Gastroesophageal sphincter (tissue), 4 donors: Measurements from ENCODE around the gene ZNF839. TPM values are rescaled to one million over a fixed set of nuclear protein-coding genes. Genes with fewer than 3 reads are reported as not detected.

Experiments
- ATAC-seq: fragments of 150-250 bp; one replicate; pipeline ENCODE4 v1.9.1; 2016; ENCODE audit warnings: mild to moderate bottlenecking, moderate library complexity
- H3K27ac ChIP-seq, 4 donors: fragments of 200-600 bp; sonication (generic) in 3 of 4; 1 replicate in 3 of 4; 2 replicates in 1 of 4; pipeline ENCODE4 v1.5.1; 2016 to 2019
- H3K27me3 ChIP-seq: fragments of 200-600 bp; sonication (generic); one replicate; pipeline ENCODE4 v1.5.1; 2019
- H3K36me3 ChIP-seq, 2 donors: fragments of 200-600 bp; sonication (generic); one replicate each; pipeline ENCODE4 v1.5.1; 2019; ENCODE audit warnings: control low read depth in 1 of 2
- H3K4me1 ChIP-seq, 3 donors: fragments of 200-600 bp; sonication (generic); 1 replicate in 2 of 3; 2 replicates in 1 of 3; pipeline ENCODE4 v1.5.1; 2016 to 2019; ENCODE audit warnings: control low read depth in 2 of 3
- H3K4me3 ChIP-seq, 2 donors: fragments of 200-600 bp; sonication (generic); one replicate each; pipeline ENCODE4 v1.5.1; 2019; ENCODE audit warnings: mild to moderate bottlenecking in 1 of 2, moderate library complexity in 1 of 2
- H3K9me3 ChIP-seq, 3 donors: fragments of 200-600 bp; sonication (generic); one replicate each; pipeline ENCODE4 v1.5.1; 2017 to 2019; ENCODE audit warnings: control low read depth in 2 of 3
- EP300 ChIP-seq: sonication (generic); formaldehyde crosslinking; IDR thresholded peaks from one replicate; pipeline ENCODE4 v1.6.1; 2017; ENCODE audit warnings: antibody characterized with exemption, mild to moderate bottlenecking
- POLR2A ChIP-seq, 2 donors: fragments of 450-650 bp; IDR thresholded peaks; one replicate each; pipeline ENCODE4 v1.6.1; 2017; ENCODE audit warnings: antibody characterized with exemption in 2 of 2, mild to moderate bottlenecking in 2 of 2, moderate library complexity in 1 of 2
- POLR2AphosphoS5 ChIP-seq: sonication (generic); formaldehyde crosslinking; IDR thresholded peaks from one replicate; pipeline ENCODE4 v1.6.1; 2017; ENCODE audit warnings: antibody characterized with exemption
- WGBS, 2 donors: methylation state at CpG; one replicate each; pipeline ENCODE4 v1.1.5; 2018; ENCODE audit warnings: low coverage in 1 of 2; 5-methylcytosine and 5-hydroxymethylcytosine counted together
- total RNA-seq, 4 donors: library from RNA; depleted of rRNA; stranded (reverse); fragments of >200 nt; gene quantifications; one replicate each; pipeline ENCODE4 v1.1.0, GENCODE V29; 2016
- TF ChIP-seq, protein P1 (sequence below), 4 experiments: fragments of 200-600 bp in 2 of 4; fragments of 450-650 bp in 2 of 4; sonication (generic) in 1 of 4; IDR thresholded peaks; one replicate each; pipeline ENCODE4 v1.5.1; 2017 to 2019; ENCODE audit warnings: antibody characterized with exemption in 4 of 4, mild to moderate bottlenecking in 2 of 4, moderate library complexity in 2 of 4

ZNF839 gene
- total RNA-seq, 4 donors from 2014 or later, result 6.5 to 10.1 (median 8.4) TPM

DNA sequence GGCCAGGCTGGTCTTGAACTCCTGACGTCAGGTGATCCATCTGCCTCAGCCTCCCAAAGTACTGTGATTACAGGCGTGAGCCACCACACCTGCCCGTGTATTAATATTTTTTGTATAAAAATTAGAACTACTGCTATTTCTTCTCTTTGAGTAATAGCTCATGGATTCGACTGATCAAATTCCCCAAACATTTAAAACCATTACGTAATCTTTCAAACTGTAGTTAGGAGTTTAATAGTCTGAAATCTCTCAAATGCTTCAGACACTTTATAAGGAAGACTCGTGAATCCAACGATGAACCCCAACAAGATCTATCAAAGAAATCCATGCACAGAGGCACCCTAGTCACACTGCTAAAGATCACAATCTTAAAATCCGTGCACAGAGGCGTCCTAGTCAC, 59.3 kb downstream of the ZNF839 start:
- Histone ChIP-seq H3K27ac (no peak overlapping the region), H3K27me3 (no peaks in the 10 kb centered on the region), H3K9me3 (no peaks in the 10 kb centered on the region), H3K36me3 (peaks cover 0 to 66% of the 10 kb centered on the region in 2 donors), H3K4me3 (no peak overlapping the region), H3K4me1 (no peaks in the 10 kb centered on the region)
- 91 to 100% methylated on average over 5 to 9 of the region's 9 CpGs for WGBS, 2 donors
- ATAC-seq, result no peak
- TF ChIP-seq, protein P1, sequence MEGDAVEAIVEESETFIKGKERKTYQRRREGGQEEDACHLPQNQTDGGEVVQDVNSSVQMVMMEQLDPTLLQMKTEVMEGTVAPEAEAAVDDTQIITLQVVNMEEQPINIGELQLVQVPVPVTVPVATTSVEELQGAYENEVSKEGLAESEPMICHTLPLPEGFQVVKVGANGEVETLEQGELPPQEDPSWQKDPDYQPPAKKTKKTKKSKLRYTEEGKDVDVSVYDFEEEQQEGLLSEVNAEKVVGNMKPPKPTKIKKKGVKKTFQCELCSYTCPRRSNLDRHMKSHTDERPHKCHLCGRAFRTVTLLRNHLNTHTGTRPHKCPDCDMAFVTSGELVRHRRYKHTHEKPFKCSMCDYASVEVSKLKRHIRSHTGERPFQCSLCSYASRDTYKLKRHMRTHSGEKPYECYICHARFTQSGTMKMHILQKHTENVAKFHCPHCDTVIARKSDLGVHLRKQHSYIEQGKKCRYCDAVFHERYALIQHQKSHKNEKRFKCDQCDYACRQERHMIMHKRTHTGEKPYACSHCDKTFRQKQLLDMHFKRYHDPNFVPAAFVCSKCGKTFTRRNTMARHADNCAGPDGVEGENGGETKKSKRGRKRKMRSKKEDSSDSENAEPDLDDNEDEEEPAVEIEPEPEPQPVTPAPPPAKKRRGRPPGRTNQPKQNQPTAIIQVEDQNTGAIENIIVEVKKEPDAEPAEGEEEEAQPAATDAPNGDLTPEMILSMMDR (IDR thresholded peaks at IDR 0.05), result no peak
- TF ChIP-seq POLR2AphosphoS5 (no peak), POLR2A (IDR thresholded peaks at IDR 0.05) (no peak), EP300 (no peak)

DNA sequence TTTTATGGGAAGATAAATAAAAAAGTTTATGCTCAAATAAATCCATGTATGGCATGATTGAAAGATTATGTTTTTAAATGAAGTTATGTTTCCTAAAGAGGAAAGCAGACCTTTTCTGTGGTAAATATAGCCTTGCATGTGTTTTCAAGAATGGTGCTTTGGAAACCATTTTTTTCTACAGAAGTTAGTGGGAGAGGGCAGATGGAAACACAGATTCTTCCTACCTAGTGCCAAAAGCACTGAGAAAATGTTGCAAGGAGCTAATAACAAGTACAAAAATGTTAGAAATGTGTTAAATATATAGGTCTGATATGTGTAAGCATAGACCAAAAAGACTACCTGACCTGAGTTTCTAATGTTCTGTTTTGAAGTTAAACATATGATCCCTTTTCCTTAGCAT, 67.5 kb downstream of the ZNF839 start:
- Histone ChIP-seq H3K4me1 (peaks cover 0 to 23% (median 3%) of the 10 kb centered on the region in 3 donors), H3K4me3 (no peak overlapping the region), H3K27ac (no peak overlapping the region), H3K36me3 (peaks cover 0 to 27% of the 10 kb centered on the region in 2 donors), H3K9me3 (no peaks in the 10 kb centered on the region), H3K27me3 (no peaks in the 10 kb centered on the region)
- TF ChIP-seq POLR2A (IDR thresholded peaks at IDR 0.05) (no peak), POLR2AphosphoS5 (no peak), EP300 (no peak)
- TF ChIP-seq, protein P1 (IDR thresholded peaks at IDR 0.05), result no peak
- ATAC-seq, result no peak

DNA sequence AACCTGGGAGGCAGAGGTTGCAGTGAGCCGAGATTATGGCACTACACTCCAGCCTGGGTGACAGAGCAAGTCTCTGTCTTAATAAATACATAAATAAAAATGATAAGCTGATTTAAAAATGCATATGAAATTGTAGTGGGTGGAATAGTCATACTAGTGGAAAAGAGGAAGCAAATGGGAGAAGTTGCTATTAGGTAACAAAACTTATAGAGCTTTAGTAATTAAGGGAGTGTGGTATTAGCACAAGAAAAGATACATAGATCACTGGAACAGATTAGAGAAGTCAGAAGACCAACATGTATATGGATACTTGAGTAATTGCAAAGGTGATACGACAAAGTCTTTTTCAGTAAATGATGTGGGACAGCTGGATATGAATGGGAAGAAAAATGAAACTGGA, 69.7 kb downstream of the ZNF839 start:
- no peak for ATAC-seq
- TF ChIP-seq, protein P1 (IDR thresholded peaks at IDR 0.05), result no peak
- TF ChIP-seq POLR2A (IDR thresholded peaks at IDR 0.05) (no peak), EP300 (no peak), POLR2AphosphoS5 (no peak)
- Histone ChIP-seq H3K36me3 (peaks cover 0 to 17% of the 10 kb centered on the region in 2 donors), H3K27me3 (no peaks in the 10 kb centered on the region), H3K4me1 (peaks cover 0 to 34% (median 3%) of the 10 kb centered on the region in 3 donors), H3K27ac (peak overlapping the region in 3 of 4 donors; percentile 54 to 72 (median 60)), H3K4me3 (no peak overlapping the region), H3K9me3 (no peaks in the 10 kb centered on the region)
- WGBS, 2 donors, result 83 to 84% methylated on average over 2 of the region's 2 CpGs

DNA sequence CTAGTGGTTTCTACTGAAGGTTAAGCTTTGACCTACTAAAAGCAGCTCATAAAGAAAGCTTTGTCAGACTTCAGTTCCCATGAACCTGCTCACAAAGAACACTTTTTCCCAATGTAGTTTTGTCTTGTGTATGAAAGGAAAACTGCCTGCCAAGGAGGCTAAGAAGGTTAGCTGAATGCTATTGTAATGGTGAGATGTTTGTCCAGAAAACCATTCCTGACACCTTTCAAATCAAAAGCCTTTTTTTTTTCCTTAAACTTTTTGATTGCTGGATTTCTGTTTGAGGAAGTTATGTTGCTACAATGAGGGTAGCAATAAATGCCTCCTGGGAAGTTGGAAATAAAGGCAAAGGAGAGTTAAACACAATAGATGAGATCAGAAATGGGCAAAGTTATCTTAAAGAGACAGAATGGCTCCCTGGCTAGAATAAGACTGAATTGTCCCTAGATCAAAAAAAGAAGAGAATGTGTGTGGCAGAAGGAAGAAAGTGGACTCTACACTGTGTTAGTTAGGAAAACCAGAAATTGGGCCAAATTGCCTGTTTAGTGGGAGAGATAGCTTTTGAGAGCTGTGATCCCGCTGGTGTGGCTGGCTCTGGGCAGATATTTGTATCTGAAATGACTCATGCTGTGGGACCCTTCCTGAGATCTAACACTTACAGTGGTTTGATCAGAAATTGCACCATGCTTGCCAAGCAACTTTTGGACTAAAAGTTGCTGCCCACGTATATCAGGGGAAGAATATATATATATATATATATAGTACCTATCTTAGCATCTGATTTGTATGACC, 70.7 kb downstream of the ZNF839 start:
- H3K4me1 ChIP-seq, result peaks cover 0 to 34% (median 3%) of the 10 kb centered on the region in 3 donors
- ATAC-seq, result no peak
- no peaks in the 10 kb centered on the region for H3K27me3 ChIP-seq
- 46 to 56% methylated on average over 2 of the region's 2 CpGs for WGBS, 2 donors
- peaks cover 0 to 18% of the 10 kb centered on the region in 2 donors for H3K36me3 ChIP-seq
- no peaks in the 10 kb centered on the region for H3K9me3 ChIP-seq
- H3K27ac ChIP-seq, result peak overlapping the region; percentile 34 to 72 (median 57)
- TF ChIP-seq, protein P1 (IDR thresholded peaks at IDR 0.05), result no peak
- no peak for TF ChIP-seq POLR2AphosphoS5
- no peak for TF ChIP-seq POLR2A (IDR thresholded peaks at IDR 0.05)
- TF ChIP-seq EP300, result no peak
- H3K4me3 ChIP-seq, result no peak overlapping the region

Other genes starting within 250 kb of the ZNF839 start
- gene HSP90AA1, start 232.7 kb upstream of the ZNF839 start, total RNA-seq, result 100 to 1,000 TPM; 421 to 585 (median 537) TPM
- gene WDR20, start 179.8 kb upstream of the ZNF839 start, total RNA-seq, result 10 to 100 TPM; 24.6 to 33.0 (median 28.9) TPM
- 10 to 100 TPM; 10.6 to 15.4 (median 10.7) TPM for gene MOK, start 14.6 kb upstream of the ZNF839 start, total RNA-seq
- gene CINP, start 43.1 kb downstream of the ZNF839 start, total RNA-seq, result 10 to 100 TPM; 26.3 to 52.1 (median 29.3) TPM
- gene TECPR2, start 43.2 kb downstream of the ZNF839 start, total RNA-seq, result 10 to 100 TPM; 26.0 to 57.2 (median 30.5) TPM
- gene ANKRD9, start 190.0 kb downstream of the ZNF839 start, total RNA-seq, result 10 to 100 TPM; 19.4 to 44.2 (median 31.3) TPM